Measurements from ENCODE around the gene WDR91.

The WDR91 gene

GRCh38 chr7:135164357-135165061 is 46.8 kb downstream of the WDR91 start:
- in situ Hi-C loops (cut with HindIII; ENCODE audit: low sequenced_read_pairs), result no loop called here

DNA sequence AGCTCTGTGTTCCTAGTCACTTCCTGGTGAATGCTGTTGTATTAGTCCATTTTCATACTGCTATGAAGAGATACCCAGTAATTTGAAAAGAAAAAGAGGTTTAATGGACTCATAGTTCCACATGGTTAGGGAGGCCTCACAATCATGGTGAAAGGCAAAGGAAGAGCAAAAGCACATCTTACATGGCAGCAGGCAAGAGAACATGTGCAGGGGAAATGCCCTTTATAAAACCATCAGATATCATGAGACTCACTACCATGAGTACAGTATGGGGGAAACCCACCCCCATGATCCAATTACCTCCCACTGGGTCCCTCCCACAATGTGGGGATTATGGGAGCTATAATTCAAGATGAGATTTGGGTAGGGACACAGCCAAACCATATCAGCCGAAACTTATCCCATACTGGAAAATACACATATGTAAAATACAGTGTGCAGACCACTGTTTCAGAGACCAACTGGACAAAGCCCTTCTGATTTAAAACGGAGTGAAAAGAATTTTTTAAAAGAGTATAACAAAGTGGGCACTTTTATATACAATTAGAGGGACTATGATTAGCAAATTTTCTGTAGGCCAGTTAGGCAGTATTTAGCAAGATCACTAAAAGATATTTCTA is 48.8 kb downstream of the WDR91 start:
- in situ Hi-C loops (cut with HindIII; ENCODE audit: low sequenced_read_pairs), result no loop called here

- in situ Hi-C loops (cut with HindIII; ENCODE audit: low sequenced_read_pairs), result no loop called here
These were observed 49.7 kb downstream of the WDR91 start for GRCh38 chr7:135161669-135162068.

GRCh38 chr7:135160858-135161653 is 50.3 kb downstream of the WDR91 start:
- in situ Hi-C loops (cut with HindIII; ENCODE audit: low sequenced_read_pairs), result no loop called here

GRCh38 chr7:135160098-135160857 is 51.0 kb downstream of the WDR91 start:
- in situ Hi-C loops (cut with HindIII; ENCODE audit: low sequenced_read_pairs), result no loop called here

- in situ Hi-C loops (cut with HindIII; ENCODE audit: low sequenced_read_pairs), result no loop called here
These were observed 51.8 kb downstream of the WDR91 start for GRCh38 chr7:135159359-135160085.

- in situ Hi-C loops (cut with HindIII; ENCODE audit: low sequenced_read_pairs), result no loop called here
These were observed 52.5 kb downstream of the WDR91 start for GRCh38 chr7:135158874-135159273.

GRCh38 chr7:135158141-135158655 is 53.1 kb downstream of the WDR91 start:
- in situ Hi-C loops (cut with HindIII; ENCODE audit: low sequenced_read_pairs), result no loop called here

DNA sequence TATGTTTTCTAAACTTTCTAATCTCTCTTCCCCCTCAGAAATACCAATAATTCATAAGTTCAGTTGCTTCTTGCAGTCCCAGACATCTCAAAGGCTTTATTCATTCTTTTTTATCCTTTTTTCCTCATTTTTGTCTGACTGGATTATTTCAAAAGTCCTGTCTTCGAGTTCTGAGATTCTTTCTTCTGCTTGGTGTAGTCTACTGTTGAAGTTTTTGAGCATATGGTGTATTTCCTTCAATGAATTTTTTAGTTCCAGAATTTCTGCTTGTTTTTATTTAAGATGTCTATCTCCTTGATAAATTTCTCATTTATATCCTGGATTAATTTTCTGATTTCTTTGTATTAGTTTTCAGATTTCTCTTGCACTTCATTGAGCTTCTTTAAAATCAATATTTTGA is 55.0 kb downstream of the WDR91 start:
- in situ Hi-C loops (cut with HindIII; ENCODE audit: low sequenced_read_pairs), result no loop called here

DNA sequence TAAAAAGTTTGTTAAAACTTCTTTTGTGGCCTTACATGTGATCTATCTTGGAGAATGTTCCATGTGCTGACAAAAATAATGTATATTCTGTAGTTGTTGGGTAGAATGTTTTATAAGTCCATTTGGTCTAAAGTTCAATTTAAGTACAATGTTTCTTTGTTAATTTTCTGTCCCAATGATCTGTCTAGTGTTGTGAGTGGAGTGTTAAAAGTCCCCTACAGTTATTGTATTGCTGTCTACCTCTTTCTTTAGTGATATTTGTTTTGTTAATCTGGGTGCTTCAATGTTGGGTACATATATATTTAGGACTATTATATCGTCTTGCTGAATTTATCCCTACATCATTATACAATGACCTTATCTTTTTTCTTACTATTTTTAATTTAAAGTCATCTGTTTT is 56.6 kb downstream of the WDR91 start:
- in situ Hi-C loops (cut with HindIII; ENCODE audit: low sequenced_read_pairs), result no loop called here

DNA sequence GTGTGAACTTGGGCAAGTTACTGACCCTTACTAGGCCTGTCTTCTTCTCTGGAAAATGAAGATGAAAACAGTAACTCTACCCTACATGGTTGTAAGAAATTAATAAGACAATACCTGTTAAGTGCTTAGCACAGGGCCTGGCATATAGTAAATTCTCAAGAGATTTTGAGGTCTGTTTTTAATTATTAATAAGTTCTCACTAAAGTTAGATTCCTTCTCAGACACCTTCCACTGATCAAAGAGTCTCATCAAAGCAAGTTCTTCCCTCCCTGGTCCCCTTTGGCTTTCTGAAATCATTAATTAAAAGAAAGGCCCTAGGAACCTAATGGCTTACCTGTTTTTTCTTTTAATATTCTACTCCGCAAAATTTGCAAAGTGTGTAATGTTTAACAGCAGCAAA is 58.9 kb downstream of the WDR91 start:
- in situ Hi-C loops (cut with HindIII; ENCODE audit: low sequenced_read_pairs), result no loop called here

GRCh38 chr7:135151533-135151932 is 59.8 kb downstream of the WDR91 start:
- in situ Hi-C loops (cut with HindIII; ENCODE audit: low sequenced_read_pairs), result no loop called here

DNA sequence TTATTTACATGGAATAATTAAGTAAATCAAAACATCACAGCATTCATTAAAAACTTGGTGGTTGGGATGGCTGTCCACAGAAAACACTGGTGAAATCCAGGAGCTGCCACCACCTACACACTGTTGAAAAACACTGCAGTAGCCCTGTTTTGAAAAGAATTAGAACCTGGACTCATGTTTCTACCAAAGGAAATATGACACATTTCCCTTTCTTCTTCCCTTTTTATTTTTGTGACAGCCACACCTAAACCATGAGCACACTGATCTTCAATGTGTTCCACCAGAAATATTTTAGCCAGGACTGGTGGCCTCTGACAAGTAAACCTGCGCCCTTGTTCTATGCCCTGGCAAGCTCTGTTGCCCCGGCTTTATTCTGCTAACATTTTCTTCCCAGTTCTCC is 60.2 kb downstream of the WDR91 start:
- in situ Hi-C loops (cut with HindIII; ENCODE audit: low sequenced_read_pairs), result no loop called here

DNA sequence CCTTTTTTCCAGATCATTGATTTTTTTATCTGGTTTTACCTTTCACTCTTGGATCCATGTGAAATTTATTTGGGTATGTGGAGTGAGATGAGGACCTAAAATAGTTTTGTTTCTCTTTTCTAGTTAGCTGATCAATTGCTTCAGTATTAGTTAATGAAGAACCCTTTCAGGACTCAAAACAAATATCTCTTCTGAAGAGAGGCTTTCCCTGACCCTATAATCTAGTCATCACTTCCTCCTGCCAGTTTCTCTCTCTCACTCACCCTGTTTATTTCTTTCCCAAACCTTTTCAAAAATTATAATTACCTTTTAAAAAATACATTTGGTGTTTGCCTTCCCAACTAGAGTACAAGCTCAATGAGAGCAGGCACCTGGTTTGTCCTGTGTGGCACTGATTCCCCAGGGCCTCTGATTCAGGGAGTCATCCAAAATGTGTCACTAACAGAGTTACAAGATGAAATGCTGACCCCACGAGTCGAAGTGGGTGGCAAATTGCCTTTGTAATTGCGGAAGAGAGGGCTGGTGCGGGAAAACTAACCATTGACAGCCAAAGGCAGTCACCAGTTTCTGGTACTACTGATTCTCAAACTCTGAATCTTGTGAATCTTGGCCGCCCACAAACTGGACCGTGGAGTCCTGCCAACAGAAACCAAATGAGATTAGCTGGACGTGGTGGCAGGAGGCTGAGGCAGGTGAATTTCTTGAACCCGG is 61.1 kb downstream of the WDR91 start:
- in situ Hi-C loops (cut with HindIII; ENCODE audit: low sequenced_read_pairs), result no loop called here

GRCh38 chr7:135147899-135148721 is 63.2 kb downstream of the WDR91 start, which contains the start of gene TMEM140:
Gene TMEM140, plus strand, starts transcription at chr7:135148072. Its CDS starts 16,370 bp downstream, at chr7:135164442.
- in situ Hi-C loops (cut with HindIII; ENCODE audit: low sequenced_read_pairs), result no loop called here

DNA sequence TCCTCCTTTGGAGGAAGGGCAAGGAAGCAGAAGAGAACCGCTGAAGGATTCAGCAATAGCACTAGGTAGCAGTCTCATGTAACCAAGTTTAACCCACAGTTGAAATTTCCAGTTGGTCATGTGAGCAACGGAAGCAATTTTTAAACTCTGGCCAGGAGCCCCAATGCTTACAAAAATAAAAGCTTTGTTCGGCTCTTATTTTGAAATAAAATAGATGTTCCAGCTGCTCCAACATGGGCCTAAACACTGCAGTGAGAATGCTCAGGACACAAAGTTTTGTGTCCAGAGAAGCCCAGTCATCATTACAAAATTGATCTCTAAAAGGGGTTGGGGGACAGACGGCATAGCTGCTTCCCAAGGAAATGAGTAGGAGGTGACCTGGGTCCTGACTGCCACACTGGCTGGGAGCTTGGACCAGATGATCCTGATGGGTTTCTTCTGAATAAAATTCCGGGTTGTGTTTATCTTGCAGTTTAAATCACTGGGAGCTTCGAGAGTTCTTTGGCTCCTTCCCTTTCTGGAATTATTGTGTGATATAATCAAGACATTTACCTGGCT is 63.9 kb downstream of the WDR91 start:
- in situ Hi-C loops (cut with HindIII; ENCODE audit: low sequenced_read_pairs), result no loop called here

- in situ Hi-C loops (cut with HindIII; ENCODE audit: low sequenced_read_pairs), result no loop called here
These were observed 67.2 kb downstream of the WDR91 start for GRCh38 chr7:135143885-135144668.

Measured in DLD1 (cell line).